ENCODE measurements around the gene SNX11. TPM values are rescaled to one million over a fixed set of nuclear protein-coding genes. Genes with fewer than 3 reads are reported as not detected.

The SNX11 gene
- total RNA-seq, 1 donor from 2014 or later: 44.0 TPM

DNA sequence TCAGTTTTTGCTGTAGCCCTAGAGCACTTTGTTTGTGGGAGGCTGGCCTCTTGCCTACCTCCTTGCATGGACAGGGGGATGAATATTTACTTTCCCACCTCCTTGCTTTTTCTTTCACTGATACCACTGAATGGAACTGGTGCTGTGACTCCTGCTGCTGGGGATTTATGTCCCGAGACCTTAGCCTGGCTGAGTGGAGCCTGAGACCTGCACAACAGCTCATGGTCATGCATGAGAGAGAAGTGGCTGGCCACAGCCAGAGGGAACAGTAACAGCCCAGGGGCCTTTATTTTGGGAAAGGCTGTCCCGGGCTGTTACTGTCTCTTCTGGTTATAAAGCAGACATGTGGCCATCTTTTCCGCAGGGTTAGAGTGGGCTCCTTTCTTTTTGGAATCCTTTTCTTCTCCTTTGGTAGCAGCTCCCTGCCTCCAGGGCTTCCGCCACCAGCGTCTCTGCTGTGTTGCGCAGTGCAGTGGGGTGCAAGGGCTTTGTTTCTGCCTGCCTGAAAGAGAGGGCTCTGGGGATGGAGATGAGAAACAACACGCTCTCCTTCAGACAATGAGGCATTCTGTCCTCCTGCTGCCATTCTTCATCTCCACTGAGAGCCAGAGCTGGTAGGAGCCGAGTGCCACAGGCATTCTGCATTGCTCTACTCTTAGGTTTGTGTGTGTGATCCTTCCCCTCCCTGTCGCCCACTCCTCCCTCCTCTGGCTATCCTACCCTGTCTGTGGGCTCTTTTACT lies 14.5 kb downstream of the SNX11 start:
- peak overlapping the region; percentile 92 for H3K4me3 Mint-ChIP-seq (ENCODE audit: unreplicated experiment)
- peak overlapping the region; percentile 100 for H3K27ac Mint-ChIP-seq (ENCODE audit: unreplicated experiment)
- peaks cover 11% of the 10 kb centered on the region for H3K9me3 Mint-ChIP-seq (ENCODE audit: unreplicated experiment)
- TF ChIP-seq, protein P1, sequence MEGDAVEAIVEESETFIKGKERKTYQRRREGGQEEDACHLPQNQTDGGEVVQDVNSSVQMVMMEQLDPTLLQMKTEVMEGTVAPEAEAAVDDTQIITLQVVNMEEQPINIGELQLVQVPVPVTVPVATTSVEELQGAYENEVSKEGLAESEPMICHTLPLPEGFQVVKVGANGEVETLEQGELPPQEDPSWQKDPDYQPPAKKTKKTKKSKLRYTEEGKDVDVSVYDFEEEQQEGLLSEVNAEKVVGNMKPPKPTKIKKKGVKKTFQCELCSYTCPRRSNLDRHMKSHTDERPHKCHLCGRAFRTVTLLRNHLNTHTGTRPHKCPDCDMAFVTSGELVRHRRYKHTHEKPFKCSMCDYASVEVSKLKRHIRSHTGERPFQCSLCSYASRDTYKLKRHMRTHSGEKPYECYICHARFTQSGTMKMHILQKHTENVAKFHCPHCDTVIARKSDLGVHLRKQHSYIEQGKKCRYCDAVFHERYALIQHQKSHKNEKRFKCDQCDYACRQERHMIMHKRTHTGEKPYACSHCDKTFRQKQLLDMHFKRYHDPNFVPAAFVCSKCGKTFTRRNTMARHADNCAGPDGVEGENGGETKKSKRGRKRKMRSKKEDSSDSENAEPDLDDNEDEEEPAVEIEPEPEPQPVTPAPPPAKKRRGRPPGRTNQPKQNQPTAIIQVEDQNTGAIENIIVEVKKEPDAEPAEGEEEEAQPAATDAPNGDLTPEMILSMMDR (IDR thresholded peaks at IDR 0.05; ENCODE audit: partially characterized antibody, unreplicated experiment): no peak
- H3K36me3 Mint-ChIP-seq (ENCODE audit: unreplicated experiment): no peaks in the 10 kb centered on the region
- DNase-seq: peak; percentile 16
- peaks cover 44% of the 10 kb centered on the region for H3K4me1 Mint-ChIP-seq (ENCODE audit: low read depth, unreplicated experiment)
- peaks cover 3% of the 10 kb centered on the region for H3K27me3 Mint-ChIP-seq (ENCODE audit: unreplicated experiment)

DNA sequence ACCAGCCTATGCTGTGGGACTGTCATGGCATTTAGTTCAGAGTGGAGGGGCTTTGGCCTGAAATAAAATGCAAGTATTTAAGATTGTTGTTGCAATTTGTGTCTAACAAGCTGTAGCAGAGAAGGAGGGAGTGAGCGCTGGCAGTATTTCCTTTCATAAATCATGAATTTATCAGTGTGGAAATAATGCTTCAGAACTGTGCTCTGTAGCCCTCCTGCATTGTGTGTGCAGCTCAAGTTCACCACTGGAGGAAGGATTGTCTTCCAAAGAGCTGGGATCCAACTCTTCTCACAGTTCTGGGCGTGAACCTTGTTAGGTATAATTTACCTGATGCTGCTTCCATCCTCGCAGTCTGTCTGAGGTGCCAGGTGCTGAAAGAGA lies 15.1 kb downstream of the SNX11 start:
- Mint-ChIP-seq H3K27me3 (ENCODE audit: unreplicated experiment) (peaks cover 3% of the 10 kb centered on the region), H3K4me1 (ENCODE audit: low read depth, unreplicated experiment) (peaks cover 47% of the 10 kb centered on the region), H3K9me3 (ENCODE audit: unreplicated experiment) (peaks cover 14% of the 10 kb centered on the region), H3K27ac (ENCODE audit: unreplicated experiment) (peak overlapping the region; percentile 100), H3K36me3 (ENCODE audit: unreplicated experiment) (no peaks in the 10 kb centered on the region), H3K4me3 (ENCODE audit: unreplicated experiment) (peak overlapping the region; percentile 92)
- no peak for DNase-seq
- TF ChIP-seq, protein P1 (IDR thresholded peaks at IDR 0.05; ENCODE audit: partially characterized antibody, unreplicated experiment): no peak

DNA sequence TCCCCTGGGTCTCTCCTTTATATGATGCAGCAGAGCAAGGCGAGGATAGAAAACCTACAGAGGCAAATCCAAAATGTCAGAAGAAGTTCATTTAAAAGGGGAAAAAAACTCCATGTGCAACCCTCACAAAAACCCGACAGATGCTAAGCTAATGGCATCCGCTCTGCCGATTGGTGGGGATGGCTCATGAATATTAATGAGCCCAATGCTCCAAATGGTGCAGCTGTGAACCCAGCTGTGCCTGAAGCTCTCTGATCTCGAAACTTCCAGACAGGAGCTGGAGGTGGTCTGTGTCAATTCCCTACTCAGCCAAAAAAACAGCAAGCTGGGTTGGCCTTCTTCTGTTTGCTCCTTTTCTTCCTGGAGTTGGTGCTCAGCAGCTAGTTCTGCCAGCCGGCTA lies 15.5 kb downstream of the SNX11 start:
- Mint-ChIP-seq H3K36me3 (ENCODE audit: unreplicated experiment) (no peaks in the 10 kb centered on the region), H3K4me3 (ENCODE audit: unreplicated experiment) (peak overlapping the region; percentile 92), H3K4me1 (ENCODE audit: low read depth, unreplicated experiment) (peaks cover 50% of the 10 kb centered on the region), H3K27me3 (ENCODE audit: unreplicated experiment) (peaks cover 3% of the 10 kb centered on the region), H3K27ac (ENCODE audit: unreplicated experiment) (peak overlapping the region; percentile 100), H3K9me3 (ENCODE audit: unreplicated experiment) (peaks cover 15% of the 10 kb centered on the region)
- peak; percentile 53 for DNase-seq
- TF ChIP-seq, protein P1 (IDR thresholded peaks at IDR 0.05; ENCODE audit: partially characterized antibody, unreplicated experiment): no peak

DNA sequence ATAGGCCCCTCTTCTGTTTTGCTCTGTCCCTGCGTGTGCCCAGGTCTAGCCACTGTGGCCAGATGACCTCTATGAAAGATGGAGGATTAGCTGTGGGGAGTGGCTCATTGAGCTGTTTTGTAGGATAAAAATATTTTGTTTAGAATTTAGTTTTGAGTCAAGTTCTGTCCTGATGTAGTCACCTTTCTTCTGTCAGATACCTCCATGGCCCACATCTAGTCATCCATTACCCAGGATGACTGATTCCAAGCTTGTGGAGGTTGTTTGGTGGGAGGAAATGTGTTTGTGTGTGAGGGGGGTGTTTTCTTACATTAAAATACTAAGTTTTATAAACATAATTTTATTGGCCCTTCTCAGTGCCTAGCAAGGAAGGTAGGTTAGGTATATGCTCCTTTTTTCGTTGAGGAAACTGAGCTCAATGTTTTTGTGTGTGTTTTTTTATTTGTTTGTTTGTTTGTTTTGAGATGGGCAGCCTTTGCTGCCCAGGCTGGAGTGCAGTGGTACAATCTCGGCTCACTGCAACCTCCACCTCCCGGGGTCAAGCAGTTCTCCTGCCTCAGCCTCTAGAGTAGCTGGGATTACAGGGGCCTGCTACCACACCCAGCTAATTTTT lies 16.3 kb downstream of the SNX11 start:
- Mint-ChIP-seq H3K36me3 (ENCODE audit: unreplicated experiment) (no peaks in the 10 kb centered on the region), H3K27me3 (ENCODE audit: unreplicated experiment) (peaks cover 3% of the 10 kb centered on the region), H3K27ac (ENCODE audit: unreplicated experiment) (peak overlapping the region; percentile 100), H3K4me1 (ENCODE audit: low read depth, unreplicated experiment) (peaks cover 55% of the 10 kb centered on the region), H3K9me3 (ENCODE audit: unreplicated experiment) (peaks cover 15% of the 10 kb centered on the region), H3K4me3 (ENCODE audit: unreplicated experiment) (peak overlapping the region; percentile 92)
- TF ChIP-seq, protein P1 (IDR thresholded peaks at IDR 0.05; ENCODE audit: partially characterized antibody, unreplicated experiment): no peak
- no peak for DNase-seq
